ENCODE data around the gene PCYT2. TPM values are rescaled to one million over a fixed set of nuclear protein-coding genes. Genes with fewer than 3 reads are reported as not detected.

PCYT2 gene
- total RNA-seq, 1 donor from 2014 or later: 88.5 TPM

DNA sequence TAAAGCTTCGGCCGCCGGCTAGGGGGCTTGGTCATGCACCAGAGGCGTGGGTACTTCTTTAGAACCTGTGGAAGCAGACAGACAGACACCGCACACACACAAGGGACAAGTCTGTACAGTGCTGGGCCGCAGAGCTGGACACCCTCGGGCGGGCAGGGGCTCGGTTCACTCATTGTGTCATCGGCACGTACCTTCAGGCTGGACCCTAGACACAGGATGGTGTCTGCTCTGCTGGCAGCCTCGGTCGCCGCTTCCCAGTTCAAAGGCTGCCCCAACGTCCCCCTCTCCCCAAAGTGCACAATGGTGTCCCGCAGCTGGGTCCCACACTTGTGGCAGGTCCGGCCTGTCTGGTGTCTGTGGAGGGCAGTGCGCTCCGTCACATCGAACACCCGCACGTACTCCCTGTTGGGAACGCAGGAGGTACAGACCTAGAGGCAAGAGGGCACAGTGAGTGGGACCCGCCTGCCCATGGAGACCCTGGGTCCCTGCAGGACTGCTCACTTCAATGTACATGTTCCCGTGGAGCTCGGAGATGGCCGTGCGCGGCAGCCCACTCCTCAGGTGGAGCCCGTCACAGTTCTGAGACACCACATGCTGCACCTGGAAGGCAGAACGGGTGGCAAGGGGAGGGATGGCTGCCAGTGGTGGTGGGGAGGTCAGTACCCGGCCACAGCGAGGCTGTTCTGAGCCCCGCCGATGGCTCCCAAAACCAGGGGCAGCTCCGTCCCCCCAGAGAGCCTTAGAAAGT, 3.1 kb upstream of the PCYT2 start:
- no peak for DNase-seq (ENCODE audit: low read depth)

DNA sequence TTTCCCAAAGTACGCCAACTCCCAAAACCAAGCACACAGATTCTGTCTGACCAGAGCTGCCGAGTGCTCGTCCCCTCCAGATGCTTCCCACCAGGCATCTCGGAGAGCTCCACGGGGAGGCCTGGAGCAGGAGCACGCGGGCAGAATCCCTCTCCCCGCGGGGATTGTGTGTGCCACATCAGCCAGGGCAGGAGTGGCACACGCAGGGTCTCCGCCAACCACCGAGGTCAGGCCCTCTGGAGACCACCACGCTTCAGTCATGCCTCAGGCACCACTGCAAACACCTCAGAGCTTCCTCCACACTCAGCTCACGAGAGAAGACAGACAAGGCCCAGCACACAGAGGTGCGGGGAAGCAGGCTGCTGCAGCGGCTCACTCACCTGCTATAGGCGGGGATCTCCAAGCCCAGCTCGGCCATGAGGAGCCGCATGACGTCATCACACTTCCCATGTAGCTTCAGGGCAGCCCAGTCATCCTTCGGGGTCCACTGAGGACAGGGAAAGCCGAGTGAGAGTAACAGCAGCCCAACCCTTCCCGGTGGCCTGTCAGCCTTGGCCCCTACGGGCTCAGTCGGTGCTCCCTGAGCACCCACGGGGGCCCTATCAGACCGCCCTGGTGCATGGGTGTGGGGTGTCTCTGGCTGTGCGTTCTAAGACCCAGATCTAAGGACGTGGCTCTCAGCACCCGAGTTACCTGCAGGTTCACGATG, 2.3 kb upstream of the PCYT2 start:
- no peak for DNase-seq (ENCODE audit: low read depth)

GRCh38 chr17:81912441-81913309, 1.5 kb upstream of the PCYT2 start:
- DNase-seq (ENCODE audit: low read depth): no peak

- no peak for DNase-seq (ENCODE audit: low read depth)
Measured at GRCh38 chr17:81911969-81912368, 770 bp upstream of the PCYT2 start.

- no peak for DNase-seq (ENCODE audit: low read depth)
Measured at GRCh38 chr17:81910840-81911276, 341 bp downstream of the PCYT2 start.

DNA sequence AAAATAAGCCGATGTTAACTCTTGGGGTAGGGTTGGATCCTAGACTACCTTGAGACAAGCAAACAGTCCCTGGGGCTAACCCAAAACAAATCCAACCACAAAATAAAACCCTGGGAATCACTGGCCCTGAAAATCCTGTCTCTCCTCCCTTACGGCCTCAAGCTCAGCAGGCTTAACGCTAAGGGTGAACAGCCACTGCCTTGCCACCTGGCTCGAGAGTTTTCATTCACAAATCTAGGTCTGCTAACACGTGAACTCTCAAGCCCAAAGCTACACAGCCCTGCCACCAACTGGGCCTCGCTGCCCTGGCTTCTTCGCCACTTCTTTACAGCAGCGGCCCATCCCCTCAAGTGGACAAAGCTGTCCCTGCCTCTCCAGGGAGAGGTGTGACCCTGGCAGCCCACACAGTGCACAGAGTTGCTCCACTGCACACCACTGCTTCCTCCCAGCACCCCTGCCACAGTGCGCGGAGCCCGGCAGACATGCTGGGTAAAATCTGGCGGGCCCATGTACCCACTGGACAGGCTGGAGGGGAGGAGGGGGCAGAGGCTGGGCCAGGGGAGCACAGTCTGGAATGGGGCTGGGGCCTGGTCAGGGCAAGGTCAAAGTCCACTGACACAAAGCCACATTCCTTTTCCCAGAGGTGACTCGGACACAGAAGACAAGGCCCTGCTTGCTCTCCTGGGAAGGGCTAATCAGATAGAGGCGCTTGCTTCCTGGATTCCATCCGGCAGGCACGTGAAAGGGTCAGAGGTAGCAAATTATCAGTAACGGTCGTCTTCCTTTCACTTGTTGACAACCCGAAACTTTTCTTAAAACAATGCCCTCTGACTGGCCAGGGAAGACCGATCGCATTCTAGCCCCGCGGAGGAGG, 996 bp downstream of the PCYT2 start:
- DNase-seq (ENCODE audit: low read depth): no peak

- no peak for DNase-seq (ENCODE audit: low read depth)
Measured at GRCh38 chr17:81909231-81909630, 2.0 kb downstream of the PCYT2 start.

DNA sequence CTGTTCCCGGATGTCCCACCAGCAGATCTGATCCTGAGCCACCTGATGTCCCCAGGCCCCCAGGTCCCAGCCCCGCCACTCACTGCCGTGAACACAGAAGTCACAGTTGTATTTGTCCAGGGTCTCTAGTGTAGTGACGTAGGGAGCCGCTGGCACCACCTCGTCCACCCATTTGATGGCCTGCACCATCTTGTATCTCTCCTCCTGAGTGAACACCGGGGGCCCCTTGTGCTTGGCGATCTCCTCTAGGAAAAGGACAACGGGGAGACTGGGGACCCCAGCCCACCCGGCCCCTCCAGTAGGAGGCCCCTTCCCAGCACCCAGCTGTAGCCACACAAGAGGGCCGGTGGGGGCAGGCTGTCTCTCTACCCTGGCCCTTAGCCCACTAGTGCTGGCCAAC, 2.4 kb downstream of the PCYT2 start:
- no peak for DNase-seq (ENCODE audit: low read depth)

GRCh38 chr17:81907219-81908145, 3.7 kb downstream of the PCYT2 start:
- no peak for DNase-seq (ENCODE audit: low read depth)

- no peak for DNase-seq (ENCODE audit: low read depth)
Measured at GRCh38 chr17:81906476-81907218, 4.6 kb downstream of the PCYT2 start.

DNA sequence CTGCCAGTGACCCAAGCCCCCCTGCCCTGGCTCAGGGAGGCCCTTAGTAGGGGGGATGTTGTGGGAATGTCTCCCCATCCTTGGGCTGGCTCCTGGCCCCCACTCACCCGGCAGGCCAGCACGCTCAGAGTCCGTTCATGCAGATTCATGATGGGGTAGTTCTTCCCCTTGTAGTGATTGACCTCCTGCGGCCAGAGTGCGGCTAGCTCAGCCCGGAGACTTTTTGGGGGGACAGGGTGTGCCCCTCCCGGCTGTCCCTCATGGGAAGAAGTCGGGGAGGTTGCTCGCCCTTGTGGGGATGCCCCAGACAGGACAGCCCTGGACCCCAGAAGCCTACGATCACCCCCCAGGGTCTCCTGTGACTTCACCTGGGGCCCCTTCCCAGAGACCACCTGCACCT, 5.2 kb downstream of the PCYT2 start:
- DNase-seq (ENCODE audit: low read depth): no peak

DNA sequence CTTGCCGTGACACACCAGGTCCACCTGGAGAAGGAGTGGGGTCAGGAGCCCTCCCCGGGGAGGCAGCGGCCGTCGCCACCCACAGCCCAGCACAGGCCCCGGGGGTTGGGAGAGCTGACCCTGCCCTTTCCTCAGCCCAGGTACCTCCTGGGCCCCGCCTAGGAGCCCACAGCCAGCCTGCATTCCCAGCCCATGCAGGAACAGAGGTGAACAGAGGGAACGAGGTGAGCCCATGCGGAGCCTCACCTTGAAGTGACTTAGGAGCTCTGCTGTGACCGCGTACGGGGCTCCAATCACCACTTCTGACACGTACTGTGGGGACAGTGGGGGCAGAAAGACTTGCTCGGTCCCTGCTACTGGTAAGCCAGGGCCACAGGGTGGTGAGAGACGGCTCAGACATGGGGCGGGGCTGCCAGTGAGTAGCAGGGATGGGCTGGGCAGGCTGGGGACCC, 5.7 kb downstream of the PCYT2 start:
- no peak for DNase-seq (ENCODE audit: low read depth)

DNA sequence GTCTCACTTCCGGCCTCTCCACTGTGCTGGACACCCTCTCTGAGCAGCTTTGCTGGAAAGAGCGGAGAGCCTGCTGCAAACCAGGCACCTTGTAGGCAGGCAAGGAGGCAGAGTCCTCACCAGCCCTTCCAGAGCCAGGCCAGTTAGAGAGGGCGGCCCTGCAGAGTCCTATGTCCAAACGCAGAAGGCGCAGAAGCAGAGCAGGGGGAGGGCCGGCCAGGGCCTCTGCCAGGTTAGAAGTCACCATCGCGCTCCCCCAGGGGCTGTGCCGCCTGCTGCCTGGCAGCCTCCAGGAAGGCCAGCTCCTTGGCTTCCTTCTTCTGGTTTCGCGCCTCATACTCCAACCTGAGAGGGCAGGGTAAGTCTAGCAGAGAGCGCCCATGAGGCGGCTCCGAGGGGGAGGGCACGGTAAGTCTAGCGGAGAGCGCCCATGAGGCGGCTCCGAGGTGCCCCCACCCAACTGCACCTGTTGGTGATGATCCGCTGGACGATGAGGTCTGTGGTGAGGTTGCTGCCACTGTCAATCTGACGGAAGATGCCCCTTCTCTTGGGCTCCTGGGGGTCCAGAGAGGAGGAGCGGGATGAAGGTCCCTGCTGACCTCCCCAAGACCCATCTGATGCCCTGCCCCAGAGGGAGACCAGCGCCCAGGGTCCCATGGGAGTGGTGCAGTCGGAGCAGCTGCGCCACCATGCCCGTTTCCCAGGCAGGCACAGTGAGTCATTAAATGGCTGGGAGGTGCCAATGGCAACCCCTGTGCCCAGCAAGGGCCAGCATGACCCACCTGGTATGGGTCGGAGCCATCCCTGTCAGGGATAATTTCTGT, 6.4 kb downstream of the PCYT2 start:
- DNase-seq (ENCODE audit: low read depth): no peak

DNA sequence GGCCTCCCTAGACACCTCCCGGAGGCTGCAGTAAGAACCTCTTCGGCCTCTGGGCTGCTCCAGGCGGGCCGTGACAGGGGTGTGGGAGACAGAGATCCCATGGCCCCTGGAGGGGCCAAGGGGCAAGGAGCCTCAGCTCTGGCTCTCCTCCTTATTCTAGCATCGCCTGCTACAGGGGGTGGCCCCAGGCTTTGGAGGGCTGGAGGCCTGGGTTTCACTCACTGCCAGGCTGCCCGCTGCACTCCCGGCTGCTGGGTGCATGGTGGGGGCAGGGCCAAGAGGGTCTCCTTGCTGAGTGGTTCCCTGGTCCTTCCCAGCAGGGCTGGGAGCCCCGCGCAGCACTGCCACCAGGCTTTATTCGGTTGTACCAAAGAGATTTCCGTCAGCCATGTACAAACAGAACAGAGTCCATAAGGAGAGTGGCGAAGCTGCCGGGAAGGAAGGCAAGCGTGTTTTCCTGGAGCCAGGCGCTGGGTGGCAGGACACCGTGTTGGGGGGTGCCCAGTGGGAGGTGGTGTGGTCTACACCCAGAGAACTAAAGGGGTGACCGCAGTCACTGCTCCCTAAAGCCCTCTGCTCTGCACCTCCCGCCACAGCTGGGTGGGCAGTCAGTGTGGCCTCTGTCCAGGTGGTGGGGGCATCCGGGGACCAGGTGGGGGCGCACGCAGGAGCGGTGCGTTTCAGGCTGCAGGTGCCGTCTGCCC, 7.2 kb downstream of the PCYT2 start:
- no peak for DNase-seq (ENCODE audit: low read depth)

DNA sequence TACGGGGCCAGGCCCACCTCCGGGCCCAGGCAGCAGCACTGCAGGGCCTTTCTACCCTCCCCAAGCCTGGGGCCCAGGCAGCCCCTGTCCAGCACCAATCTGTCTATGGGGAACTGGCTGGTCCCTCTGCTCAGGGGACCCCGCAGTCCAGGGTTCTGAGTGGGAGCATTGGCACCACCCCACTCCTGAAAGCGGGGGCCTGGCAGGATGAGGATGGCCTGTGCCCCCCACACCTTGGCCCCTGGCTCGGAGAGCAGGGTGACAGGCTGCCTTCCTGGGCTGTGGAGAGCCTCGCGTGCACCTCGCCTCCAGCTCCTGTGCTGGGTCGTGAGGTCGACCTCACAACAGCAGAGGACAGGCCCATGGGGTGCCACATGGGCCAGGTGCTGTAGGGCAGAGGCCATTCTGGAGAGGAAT, 7.8 kb downstream of the PCYT2 start:
- no peak for DNase-seq (ENCODE audit: low read depth)

GRCh38 chr17:81902653-81903414, 8.4 kb downstream of the PCYT2 start:
- DNase-seq (ENCODE audit: low read depth): no peak
